Endothelial cell of umbilical vein (primary cell): ENCODE data around the gene POU2F3. TPM values are rescaled to one million over a fixed set of nuclear protein-coding genes. Genes with fewer than 3 reads are reported as not detected.

Experiments
- BruUV-seq: library from RNA; stranded (reverse); fragments of 400-500 nt; replicated peaks from 2 replicates; lab custom pipeline; 2021; lab: Mats Ljungman, UMichigan
- CTCF ChIA-PET: fragments of 300-600, 350-600 bp; sonication (Branson Sonifier 250); formaldehyde crosslinking; loops from one replicate; lab custom pipeline; 2021; ENCODE audit warnings: antibody characterized with exemption, inconsistent platforms; lab: Charles Lee
- POLR2A ChIA-PET: fragments of 300-600, 350-600 bp; sonication (Branson Sonifier 250); formaldehyde crosslinking; loops from one replicate; lab custom pipeline; 2021; ENCODE audit warnings: antibody characterized with exemption, inconsistent platforms; lab: Charles Lee
- DNase-seq: peaks from one replicate; pipeline ENCODE4 v3.0.0-alpha.2; 2011; ENCODE audit warnings: low read depth, low spot score
- FAIRE-seq: peaks from 2 replicates; lab custom pipeline; 2011; peaks lifted over from hg19 to GRCh38; lab: Jason Lieb, UNC
- H2AFZ ChIP-seq: 2 replicates; pipeline ENCODE4 v1.6.0; 2012; ENCODE audit warnings: low read depth, low read length, control low read depth, inconsistent platforms
- H3K27ac ChIP-seq: 2 replicates; pipeline ENCODE4 v1.5.1; 2011; ENCODE audit warnings: low read depth, mild to moderate bottlenecking, control low read depth, low read length, moderate library complexity; ENCODE audit not compliant: insufficient read depth
- H3K27me3 ChIP-seq, 2 experiments: 2 replicates each; pipeline versions ENCODE4 v1.6.0 to v1.6.1; 2011; ENCODE audit warnings: low read length in 2 of 2, mixed read lengths in 1 of 2; ENCODE audit not compliant: control insufficient read depth in 2 of 2, insufficient read depth in 2 of 2
- H3K36me3 ChIP-seq, 2 experiments: 2 replicates in 1 of 2; 3 replicates in 1 of 2; pipeline ENCODE4 v1.5.1; 2011; ENCODE audit warnings: low read length in 2 of 2, mild to moderate bottlenecking in 1 of 2, moderate library complexity in 1 of 2; ENCODE audit not compliant: control insufficient read depth in 2 of 2, insufficient read depth in 2 of 2; ENCODE audit errors: extremely low read depth in 1 of 2
- H3K4me1 ChIP-seq: 3 replicates; pipeline ENCODE4 v1.5.1; 2011; ENCODE audit warnings: mild to moderate bottlenecking, low read length; ENCODE audit not compliant: control insufficient read depth, insufficient read depth; ENCODE audit errors: extremely low read depth
- H3K4me2 ChIP-seq: 2 replicates; pipeline ENCODE4 v1.6.1; 2011; ENCODE audit warnings: low read length, control low read depth, mixed read lengths; ENCODE audit not compliant: insufficient read depth
- H3K4me3 ChIP-seq, 3 experiments: fragments of 200-600 bp in 1 of 3; sonication (generic), shearing (Covaris generic) in 1 of 3; replicated peaks in 1 of 3; 2 replicates each; pipeline ENCODE4 v1.5.1; 2011 to 2016; ENCODE audit warnings: control low read depth in 3 of 3, low read length in 3 of 3, mild to moderate bottlenecking in 2 of 3, inconsistent platforms in 1 of 3, low read depth in 1 of 3, moderate library complexity in 1 of 3; ENCODE audit not compliant: insufficient read depth in 1 of 3
- H3K79me2 ChIP-seq: 2 replicates; pipeline ENCODE4 v1.6.0; 2012; ENCODE audit warnings: low read length, inconsistent platforms; ENCODE audit not compliant: control insufficient read depth, insufficient read depth
- H3K9ac ChIP-seq: replicated peaks from 2 replicates; pipeline ENCODE3; 2011; ENCODE audit warnings: low read length, control low read depth; ENCODE audit not compliant: insufficient read depth; ENCODE audit errors: extremely low read depth
- H3K9me1 ChIP-seq: replicated peaks from 3 replicates; pipeline ENCODE4 v1.6.0; 2011; ENCODE audit warnings: mild to moderate bottlenecking, low read length; ENCODE audit not compliant: control insufficient read depth, insufficient read depth; ENCODE audit errors: extremely low read depth
- H3K9me3 ChIP-seq: replicated peaks from 2 replicates; pipeline ENCODE4 v1.5.1; 2012; ENCODE audit warnings: low read length, inconsistent platforms; ENCODE audit not compliant: control insufficient read depth, insufficient read depth
- H4K20me1 ChIP-seq: replicated peaks from 2 replicates; pipeline ENCODE3; 2011; ENCODE audit warnings: mild to moderate bottlenecking, low read length; ENCODE audit not compliant: control insufficient read depth, insufficient read depth; ENCODE audit errors: extremely low read depth
- EZH2 ChIP-seq: IDR thresholded peaks from 2 replicates; pipeline ENCODE4 v1.6.1; 2012; ENCODE audit warnings: borderline replicate concordance, low read depth, mild to moderate bottlenecking, moderate library complexity, low read length, inconsistent platforms; ENCODE audit not compliant: severe bottlenecking
- FOS ChIP-seq: IDR thresholded peaks from 2 replicates; pipeline ENCODE4 v1.6.1; 2011; ENCODE audit warnings: mild to moderate bottlenecking, low read length, moderate library complexity, borderline replicate concordance; ENCODE audit not compliant: insufficient read depth
- GATA2 ChIP-seq: IDR thresholded peaks from 2 replicates; pipeline ENCODE4 v1.7.0; 2011; ENCODE audit warnings: low read depth, mild to moderate bottlenecking, moderate library complexity, mixed read lengths, low read length; ENCODE audit not compliant: insufficient read length, insufficient read depth
- JUN ChIP-seq: IDR thresholded peaks from 2 replicates; pipeline ENCODE4 v1.6.1; 2011; ENCODE audit warnings: borderline replicate concordance, low read depth; ENCODE audit not compliant: insufficient read length, insufficient read depth
- MYC ChIP-seq: IDR thresholded peaks from one replicate; pipeline ENCODE4 v1.6.1; 2011; ENCODE audit warnings: mild to moderate bottlenecking, low read depth, low read length
- POLR2A ChIP-seq: IDR thresholded peaks from 2 replicates; pipeline ENCODE4 v1.6.1; 2012; ENCODE audit warnings: low read depth, mild to moderate bottlenecking, control low read depth, low read length
- POLR2AphosphoS5 ChIP-seq: IDR thresholded peaks from 2 replicates; pipeline ENCODE4 v1.6.1; 2012; ENCODE audit warnings: low read depth, mild to moderate bottlenecking, control low read depth, low read length, moderate library complexity; ENCODE audit not compliant: insufficient read depth
- dilution Hi-C: fragments of 300-500 bp; cut with MboI; formaldehyde crosslinking; loops from one replicate; pipeline ENCODE4 v1.15.0; 2019; ENCODE audit warnings: low sequenced_read_pairs; ENCODE audit not compliant: extremely low pct_ligation_motif_present
- intact Hi-C: fragments of 100-400 bp; cut with micrococcal nuclease; formaldehyde crosslinking; loops from one replicate; pipeline ENCODE4 v1.10.0; 2022
- polyA plus RNA-seq, 4 experiments: library from polyadenylated mRNA; depleted of rRNA in 3 of 4; stranded (reverse) in 3 of 4; unstranded in 1 of 4; fragments of >200 nt; gene quantifications; 2 replicates each; pipeline versions ENCODE4 v1.2.1 to v1.2.3, GENCODE V29; 2011 to 2012; ENCODE audit warnings: missing spikeins in 1 of 4
- total RNA-seq: library from RNA; stranded (reverse); gene quantifications from 2 replicates; pipeline ENCODE4 v1.2.3, GENCODE V29; 2021
- TF ChIP-seq, protein P1 (sequence below): IDR thresholded peaks from 2 replicates; pipeline ENCODE4 v1.6.1; 2011; ENCODE audit not compliant: insufficient read depth, insufficient read length
- TF ChIP-seq, protein P2 (sequence below), 2 donors: IDR thresholded peaks; 1 replicate in 1 of 2; 2 replicates in 1 of 2; pipeline ENCODE4 v1.5.1; 2011; ENCODE audit warnings: low read length in 2 of 2, mild to moderate bottlenecking in 2 of 2, moderate library complexity in 2 of 2, control low read depth in 1 of 2, inconsistent platforms in 1 of 2, low read depth in 1 of 2; ENCODE audit not compliant: insufficient read depth in 1 of 2; ENCODE audit errors: extremely low read depth in 1 of 2

Gene POU2F3
- total and polyA plus RNA-seq, 2 donors (not counting 3 experiments of a cell fraction or from before 2014, with no cell fraction given), result 0.06 TPM; not detected in 1

DNA sequence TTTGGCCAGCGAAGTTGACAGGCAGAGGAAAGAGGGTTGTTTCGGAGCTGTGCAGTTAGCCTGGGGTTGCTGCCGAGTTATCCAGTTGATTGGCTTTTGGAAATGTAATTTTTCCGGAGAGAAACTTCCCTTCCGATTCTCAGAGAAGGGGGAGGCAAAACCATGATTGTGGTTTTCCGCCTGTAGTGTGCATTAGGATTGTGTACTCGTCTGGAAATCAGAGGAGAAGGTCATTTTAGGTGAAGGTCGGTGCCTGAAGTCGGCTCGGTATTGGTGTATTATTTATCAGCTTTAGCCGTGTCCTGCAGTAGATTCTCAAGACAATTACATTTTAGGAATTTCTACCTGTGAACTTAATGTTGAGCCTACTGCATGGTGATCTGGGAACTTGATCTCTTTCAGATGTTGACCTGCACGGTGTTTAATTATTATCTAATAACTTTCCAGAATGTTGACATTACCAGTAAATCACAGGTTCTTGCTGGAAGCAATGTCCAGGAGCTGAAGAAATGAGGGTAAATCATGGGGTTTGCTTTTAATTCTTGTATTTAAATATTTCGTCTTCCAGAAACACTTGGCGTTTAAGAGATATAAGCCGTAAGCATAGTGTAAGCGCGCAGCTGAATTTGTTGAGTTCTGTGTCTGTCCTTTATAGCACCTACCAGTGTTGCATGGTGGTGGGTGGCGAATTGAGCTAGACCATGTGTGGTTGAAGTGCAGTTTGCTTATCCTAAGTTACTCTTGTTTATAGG is 97.6 kb downstream of the POU2F3 start:
- peak overlapping the region; percentile 96 for H3K9ac ChIP-seq
- H3K9me1 ChIP-seq, result no peaks in the 10 kb centered on the region
- BruUV-seq, result no TSS peak
- FAIRE-seq (no peak), DNase-seq (no peak)
- intact Hi-C loops (loop anchor here (1.0 to 10.0 kb wide), 6 partner anchors 63 to 1857 kb away; partner anchors contain the start of gene SC5D), dilution Hi-C loops (no loop called here)
- CTCF ChIA-PET, result interaction anchor here (0.8 to 4.5 kb wide), 7 partner anchors 11 to 111 kb away, joined by 3 to 16 read pairs (median 4); no protein-coding TSS in a partner anchor
- H4K20me1 ChIP-seq, result no peaks in the 10 kb centered on the region
- peak overlapping the region; percentile 87 for H3K27ac ChIP-seq
- no peaks in the 10 kb centered on the region for H3K9me3 ChIP-seq
- H2AFZ ChIP-seq, result no peak overlapping the region
- peak overlapping the region; percentile 31 to 98 (median 96) for H3K4me3 ChIP-seq
- H3K27me3 ChIP-seq, result no peaks in the 10 kb centered on the region
- TF ChIP-seq POLR2AphosphoS5 (peak; percentile 15), MYC (no peak), JUN (no peak), FOS (no peak), EZH2 (no peak), GATA2 (no peak), POLR2A (peak; percentile 37)
- TF ChIP-seq, protein P1, sequence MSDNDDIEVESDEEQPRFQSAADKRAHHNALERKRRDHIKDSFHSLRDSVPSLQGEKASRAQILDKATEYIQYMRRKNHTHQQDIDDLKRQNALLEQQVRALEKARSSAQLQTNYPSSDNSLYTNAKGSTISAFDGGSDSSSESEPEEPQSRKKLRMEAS, result no peak
- TF ChIP-seq, protein P2, sequence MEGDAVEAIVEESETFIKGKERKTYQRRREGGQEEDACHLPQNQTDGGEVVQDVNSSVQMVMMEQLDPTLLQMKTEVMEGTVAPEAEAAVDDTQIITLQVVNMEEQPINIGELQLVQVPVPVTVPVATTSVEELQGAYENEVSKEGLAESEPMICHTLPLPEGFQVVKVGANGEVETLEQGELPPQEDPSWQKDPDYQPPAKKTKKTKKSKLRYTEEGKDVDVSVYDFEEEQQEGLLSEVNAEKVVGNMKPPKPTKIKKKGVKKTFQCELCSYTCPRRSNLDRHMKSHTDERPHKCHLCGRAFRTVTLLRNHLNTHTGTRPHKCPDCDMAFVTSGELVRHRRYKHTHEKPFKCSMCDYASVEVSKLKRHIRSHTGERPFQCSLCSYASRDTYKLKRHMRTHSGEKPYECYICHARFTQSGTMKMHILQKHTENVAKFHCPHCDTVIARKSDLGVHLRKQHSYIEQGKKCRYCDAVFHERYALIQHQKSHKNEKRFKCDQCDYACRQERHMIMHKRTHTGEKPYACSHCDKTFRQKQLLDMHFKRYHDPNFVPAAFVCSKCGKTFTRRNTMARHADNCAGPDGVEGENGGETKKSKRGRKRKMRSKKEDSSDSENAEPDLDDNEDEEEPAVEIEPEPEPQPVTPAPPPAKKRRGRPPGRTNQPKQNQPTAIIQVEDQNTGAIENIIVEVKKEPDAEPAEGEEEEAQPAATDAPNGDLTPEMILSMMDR (IDR thresholded peaks at IDR 0.05; ENCODE audit: extremely low read depth in 1 of 2, insufficient read depth in 1 of 2, low read depth in 1 of 2, low read length in 2 of 2), result no peak
- peak overlapping the region; percentile 92 for H3K4me2 ChIP-seq
- POLR2A ChIA-PET, result interaction anchor here (1.2 to 1.4 kb wide), 2 partner anchors 10 to 63 kb away, joined by 5 to 6 read pairs; no protein-coding TSS in a partner anchor
- H3K4me1 ChIP-seq, result peaks cover 45% of the 10 kb centered on the region
- H3K79me2 ChIP-seq, result peaks cover 62% of the 10 kb centered on the region
- H3K36me3 ChIP-seq, result no peaks in the 10 kb centered on the region
